HEK293T (cell line): ENCODE measurements around the gene CNKSR2.
"Not testable (repeated sequence)": the region's sequence is repeated elsewhere in the genome, so short reads cannot be mapped to it uniquely, and the experiment has no call there.

Source experiments
- CTCF ChIA-PET: fragments of 350-600 bp; formaldehyde crosslinking; extraction: SDS; loops from one replicate; lab custom pipeline; 2021; ENCODE audit warnings: antibody characterized with exemption, inconsistent platforms; lab: Yijun Ruan, JAX
- POLR2A ChIA-PET: fragments of 350-600 bp; formaldehyde crosslinking; extraction: SDS; loops from one replicate; lab custom pipeline; 2020; ENCODE audit warnings: antibody characterized with exemption, inconsistent platforms; lab: Yijun Ruan, JAX
- DNase-seq: peaks from one replicate; pipeline ENCODE4 v3.0.0; 2012; ENCODE audit warnings: mixed read lengths; ENCODE audit errors: extremely low spot score
- ARNT ChIP-seq: fragments of 450-650 bp; IDR thresholded peaks from 2 replicates; pipeline ENCODE4 v1.6.1; 2017; ENCODE audit warnings: mild to moderate bottlenecking
- BHLHE40 ChIP-seq: fragments of 450-650 bp; IDR thresholded peaks from 2 replicates; pipeline ENCODE4 v1.6.1; 2016; ENCODE audit warnings: mild to moderate bottlenecking, moderate library complexity, borderline replicate concordance
- CTBP1 ChIP-seq: fragments of 450-650 bp; IDR thresholded peaks from 2 replicates; pipeline ENCODE4 v1.6.1; 2016; ENCODE audit warnings: borderline replicate concordance
- ELF4 ChIP-seq: fragments of 450-650 bp; IDR thresholded peaks from 2 replicates; pipeline ENCODE4 v1.6.1; 2017; ENCODE audit warnings: antibody characterized with exemption
- FOXA1 ChIP-seq: fragments of 450-650 bp; IDR thresholded peaks from 2 replicates; pipeline ENCODE4 v1.6.1; 2016; ENCODE audit warnings: mild to moderate bottlenecking
- FOXK2 ChIP-seq: fragments of 450-650 bp; IDR thresholded peaks from 2 replicates; pipeline ENCODE4 v1.6.1; 2016; ENCODE audit warnings: mild to moderate bottlenecking
- FOXM1 ChIP-seq: fragments of 450-650 bp; IDR thresholded peaks from 2 replicates; pipeline ENCODE4 v1.6.1; 2017; ENCODE audit warnings: mild to moderate bottlenecking, borderline replicate concordance
- HDGF ChIP-seq: fragments of 450-650 bp; IDR thresholded peaks from 2 replicates; pipeline ENCODE4 v1.6.1; 2017; ENCODE audit warnings: antibody characterized with exemption, borderline replicate concordance
- L3MBTL2 ChIP-seq: fragments of 450-650 bp; conservative IDR thresholded peaks from 2 replicates; pipeline ENCODE4 v1.6.1; 2016; ENCODE audit warnings: mild to moderate bottlenecking
- LEF1 ChIP-seq: fragments of 450-650 bp; IDR thresholded peaks from 2 replicates; pipeline ENCODE4 v1.6.1; 2017; ENCODE audit warnings: mild to moderate bottlenecking, borderline replicate concordance
- NFRKB ChIP-seq: fragments of 450-650 bp; IDR thresholded peaks from 2 replicates; pipeline ENCODE4 v1.6.1; 2016; ENCODE audit warnings: mild to moderate bottlenecking, moderate library complexity
- SP1 ChIP-seq: fragments of 450-650 bp; IDR thresholded peaks from 2 replicates; pipeline ENCODE4 v1.6.1; 2017
- SUZ12 ChIP-seq: fragments of 450-650 bp; IDR thresholded peaks from 2 replicates; pipeline ENCODE4 v1.6.1; 2016; ENCODE audit warnings: mild to moderate bottlenecking
- TARDBP ChIP-seq: fragments of 450-650 bp; IDR thresholded peaks from 2 replicates; pipeline ENCODE4 v1.6.1; 2016
- ZNF384 ChIP-seq: fragments of 450-650 bp; IDR thresholded peaks from 2 replicates; pipeline ENCODE4 v1.6.1; 2016
- TF ChIP-seq, protein P1 (sequence below): fragments of 450-650 bp; IDR thresholded peaks from 2 replicates; pipeline ENCODE4 v1.6.1; 2016

Gene CNKSR2

DNA sequence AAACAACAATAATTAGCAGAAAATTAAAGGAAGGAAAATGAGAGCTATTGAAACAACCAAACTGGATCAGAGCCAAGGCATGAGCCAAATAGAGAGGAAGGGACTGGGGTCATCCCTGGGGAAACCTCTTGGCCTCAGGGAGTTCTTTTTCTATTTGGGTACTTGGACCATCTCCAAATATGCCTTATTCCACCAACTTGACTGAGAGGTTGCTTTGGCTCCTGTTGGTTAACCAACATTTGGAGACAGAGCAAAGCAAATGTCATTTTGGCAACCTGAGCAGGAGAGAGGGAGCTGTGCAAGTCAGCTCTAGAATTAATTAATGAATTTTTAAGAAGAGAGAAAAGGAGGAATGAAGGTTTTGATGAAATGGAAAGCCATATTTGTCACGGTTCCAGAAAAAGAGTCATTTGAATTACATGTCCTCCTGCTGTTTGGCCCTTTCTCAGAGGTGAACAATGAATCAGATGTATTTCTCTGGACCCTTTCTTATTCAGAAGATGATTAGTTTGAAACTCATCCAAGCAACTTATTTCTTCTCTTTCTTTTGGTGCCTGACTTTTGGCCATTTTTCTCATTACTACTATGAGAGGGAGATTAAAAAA lies 119.1 kb downstream of the CNKSR2 start:
- TF ChIP-seq SP1 (no peak), CTBP1 (no peak), LEF1 (no peak), L3MBTL2 (no peak), BHLHE40 (no peak), SUZ12 (no peak), TARDBP (no peak), FOXA1 (no peak)
- DNase-seq = no peak
- ChIA-PET CTCF (interaction anchor here (0.6 kb wide), 1 partner anchor 448 kb away, joined by 3 read pairs; no protein-coding TSS in a partner anchor), POLR2A (no interaction called here)

DNA sequence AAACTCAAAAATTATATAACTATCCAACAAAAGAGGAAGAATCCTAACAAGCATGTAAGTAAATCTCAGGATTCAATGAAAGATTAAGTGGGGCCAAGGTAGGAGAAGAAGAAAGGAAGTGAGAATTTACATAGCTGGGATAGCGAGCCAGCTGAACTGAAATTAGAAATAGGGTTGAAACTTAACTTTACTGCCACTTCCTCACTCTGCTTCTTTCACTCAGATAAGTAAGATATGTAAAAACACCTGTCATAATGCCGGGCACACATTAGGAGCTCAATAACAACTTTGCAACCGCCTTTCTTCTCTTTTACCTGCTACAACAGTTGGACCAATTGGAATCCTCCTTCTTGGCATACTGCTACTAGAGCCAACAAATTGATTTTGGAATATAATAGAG lies 129.4 kb downstream of the CNKSR2 start:
- DNase-seq = no peak
- ChIA-PET POLR2A (no interaction called here), CTCF (no interaction called here)
- TF ChIP-seq, protein P1, sequence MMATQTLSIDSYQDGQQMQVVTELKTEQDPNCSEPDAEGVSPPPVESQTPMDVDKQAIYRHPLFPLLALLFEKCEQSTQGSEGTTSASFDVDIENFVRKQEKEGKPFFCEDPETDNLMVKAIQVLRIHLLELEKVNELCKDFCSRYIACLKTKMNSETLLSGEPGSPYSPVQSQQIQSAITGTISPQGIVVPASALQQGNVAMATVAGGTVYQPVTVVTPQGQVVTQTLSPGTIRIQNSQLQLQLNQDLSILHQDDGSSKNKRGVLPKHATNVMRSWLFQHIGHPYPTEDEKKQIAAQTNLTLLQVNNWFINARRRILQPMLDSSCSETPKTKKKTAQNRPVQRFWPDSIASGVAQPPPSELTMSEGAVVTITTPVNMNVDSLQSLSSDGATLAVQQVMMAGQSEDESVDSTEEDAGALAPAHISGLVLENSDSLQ = no peak
- TF ChIP-seq SP1 = no peak
- TF ChIP-seq FOXM1 = no peak
- TF ChIP-seq ZNF384 = no peak
- TF ChIP-seq TARDBP = no peak
- TF ChIP-seq LEF1 = no peak
- TF ChIP-seq HDGF = no peak
- no peak for TF ChIP-seq FOXK2
- TF ChIP-seq L3MBTL2 = no peak
- TF ChIP-seq SUZ12 = no peak
- no peak for TF ChIP-seq FOXA1
- TF ChIP-seq ELF4 = no peak
- no peak for TF ChIP-seq NFRKB
- TF ChIP-seq CTBP1 = no peak
- TF ChIP-seq ARNT = no peak
- TF ChIP-seq BHLHE40 = no peak

DNA sequence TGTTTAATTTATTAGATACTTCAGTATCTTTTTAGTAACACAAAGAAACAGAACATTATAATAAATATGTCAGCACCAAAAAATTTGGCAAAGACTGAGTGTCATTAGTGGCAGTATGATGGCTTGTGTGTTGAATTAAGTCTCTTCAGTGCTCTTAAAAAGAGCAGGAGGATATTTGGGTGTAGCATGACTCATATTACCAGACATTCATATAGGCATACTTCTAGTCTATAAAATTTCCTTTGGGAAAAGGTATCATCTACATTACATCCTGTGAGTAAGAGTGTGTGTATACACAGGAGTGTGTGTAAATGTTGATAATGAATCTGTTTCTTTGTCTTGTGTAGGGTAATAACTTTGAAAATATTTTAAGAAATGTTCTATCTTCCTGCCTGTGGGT lies 135.7 kb downstream of the CNKSR2 start:
- ChIA-PET POLR2A (no interaction called here), CTCF (no interaction called here)
- no peak for DNase-seq
- TF ChIP-seq BHLHE40 (no peak), NFRKB (no peak)

DNA sequence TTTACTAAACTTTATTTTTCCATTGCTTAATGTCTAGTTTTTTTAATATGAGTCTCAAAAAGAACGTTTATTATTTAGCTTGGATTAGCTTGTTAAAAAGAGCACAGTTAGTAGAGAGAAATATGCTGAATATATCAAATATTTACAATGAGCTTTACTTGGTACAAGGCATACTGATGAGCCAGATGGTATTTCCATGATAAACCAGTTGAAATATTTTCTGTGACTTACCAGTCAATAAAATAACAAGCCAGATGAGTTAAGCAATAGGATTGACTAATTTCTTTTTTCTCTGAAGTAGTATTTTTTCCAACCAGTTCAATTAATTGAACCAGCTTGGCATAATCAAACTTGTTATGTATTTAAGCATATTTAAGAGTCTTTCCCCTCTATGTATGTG lies 149.8 kb downstream of the CNKSR2 start:
- ChIA-PET POLR2A (no interaction called here), CTCF (no interaction called here)
- DNase-seq = no peak
- TF ChIP-seq, protein P1 = no peak
- no peak for TF ChIP-seq HDGF
- TF ChIP-seq FOXM1 = no peak
- no peak for TF ChIP-seq CTBP1
- no peak for TF ChIP-seq SUZ12
- no peak for TF ChIP-seq NFRKB
- no peak for TF ChIP-seq L3MBTL2
- TF ChIP-seq LEF1 = no peak

DNA sequence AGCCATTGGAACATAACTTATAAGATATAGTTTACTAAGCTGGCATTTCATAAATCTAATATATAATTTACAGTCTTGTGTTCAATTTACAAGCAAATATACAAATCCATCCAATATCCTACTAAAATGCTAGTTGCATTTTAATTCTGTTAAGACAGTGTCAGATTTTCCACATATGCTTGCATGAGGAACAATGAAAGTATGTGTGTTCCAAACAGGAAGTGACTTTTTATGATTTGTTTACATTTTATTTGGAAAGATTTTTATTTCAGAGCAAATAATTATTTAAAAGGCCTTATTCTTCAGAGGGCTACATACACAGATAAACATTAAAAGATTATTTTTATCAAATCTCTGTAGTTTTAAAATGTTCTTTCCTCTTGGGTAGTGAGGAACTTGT lies 153.9 kb downstream of the CNKSR2 start:
- ChIA-PET POLR2A (no interaction called here), CTCF (no interaction called here)
- DNase-seq = no peak
- TF ChIP-seq BHLHE40 (no peak), ZNF384 (no peak), TARDBP (no peak), FOXA1 (no peak), NFRKB (no peak), LEF1 (no peak), HDGF (no peak), ELF4 (no peak), SP1 (no peak)

DNA sequence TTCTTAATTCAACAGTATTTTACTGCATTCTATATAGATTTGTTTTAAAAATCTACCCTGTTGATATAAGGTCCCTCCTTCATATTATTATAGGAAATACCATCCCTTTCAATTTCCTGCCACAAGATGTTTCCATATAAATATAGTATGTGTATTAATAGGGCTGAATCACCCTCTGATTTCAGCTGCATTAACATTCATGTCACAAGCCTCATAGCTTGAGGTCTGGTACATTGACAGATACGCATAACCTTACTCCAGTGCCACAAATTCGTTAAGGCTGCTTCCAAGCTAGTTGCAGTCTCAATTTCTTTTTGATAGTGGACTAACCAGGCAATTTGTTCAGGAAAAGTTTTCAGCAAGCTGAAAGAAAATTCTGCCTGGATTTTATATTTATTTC lies 155.6 kb downstream of the CNKSR2 start:
- TF ChIP-seq ELF4 = no peak
- no peak for TF ChIP-seq BHLHE40
- no peak for TF ChIP-seq ZNF384
- TF ChIP-seq TARDBP = no peak
- no peak for TF ChIP-seq HDGF
- TF ChIP-seq LEF1 = no peak
- no peak for TF ChIP-seq L3MBTL2
- TF ChIP-seq FOXK2 = no peak
- no peak for TF ChIP-seq FOXA1
- no peak for TF ChIP-seq SP1
- TF ChIP-seq NFRKB = no peak
- TF ChIP-seq CTBP1 = no peak
- TF ChIP-seq SUZ12 = no peak
- TF ChIP-seq ARNT = no peak
- no peak for TF ChIP-seq FOXM1
- TF ChIP-seq, protein P1 = no peak
- CTCF ChIA-PET = no interaction called here
- POLR2A ChIA-PET = no interaction called here
- DNase-seq = no peak

DNA sequence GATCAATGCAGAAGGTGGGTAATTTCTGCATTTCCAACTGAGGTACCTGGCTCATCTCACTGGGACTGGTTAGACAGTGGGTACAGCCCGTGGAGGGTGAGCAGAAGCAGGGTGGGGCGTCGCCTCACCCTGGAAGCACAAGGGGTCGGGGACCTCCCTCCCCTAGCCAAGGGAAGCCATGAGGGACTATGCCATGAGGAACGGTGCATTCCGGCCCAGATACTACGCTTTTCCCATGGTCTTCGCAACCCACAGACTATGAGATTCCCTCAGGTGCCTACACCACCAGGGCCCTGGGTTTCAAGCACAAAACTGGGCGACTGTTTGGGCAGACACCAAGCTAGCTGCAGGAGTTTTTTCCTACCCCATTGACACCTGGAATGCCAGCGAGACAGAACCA lies 170.4 kb downstream of the CNKSR2 start:
- POLR2A ChIA-PET, CTCF ChIA-PET: not testable (repeated sequence)

More for the DNA sequence above, 170.4 kb downstream of the CNKSR2 start:
- not testable (repeated sequence) for DNase-seq
